ENCODE data around the gene KLF12. TPM values are rescaled to one million over a fixed set of nuclear protein-coding genes. Genes with fewer than 3 reads are reported as not detected.
A peak's percentile ranks its signal among the peaks of the same experiment; 100 is the strongest.

KLF12 gene
- total RNA-seq, 2 donors from 2014 or later, result 11.5 to 16.0 TPM

DNA sequence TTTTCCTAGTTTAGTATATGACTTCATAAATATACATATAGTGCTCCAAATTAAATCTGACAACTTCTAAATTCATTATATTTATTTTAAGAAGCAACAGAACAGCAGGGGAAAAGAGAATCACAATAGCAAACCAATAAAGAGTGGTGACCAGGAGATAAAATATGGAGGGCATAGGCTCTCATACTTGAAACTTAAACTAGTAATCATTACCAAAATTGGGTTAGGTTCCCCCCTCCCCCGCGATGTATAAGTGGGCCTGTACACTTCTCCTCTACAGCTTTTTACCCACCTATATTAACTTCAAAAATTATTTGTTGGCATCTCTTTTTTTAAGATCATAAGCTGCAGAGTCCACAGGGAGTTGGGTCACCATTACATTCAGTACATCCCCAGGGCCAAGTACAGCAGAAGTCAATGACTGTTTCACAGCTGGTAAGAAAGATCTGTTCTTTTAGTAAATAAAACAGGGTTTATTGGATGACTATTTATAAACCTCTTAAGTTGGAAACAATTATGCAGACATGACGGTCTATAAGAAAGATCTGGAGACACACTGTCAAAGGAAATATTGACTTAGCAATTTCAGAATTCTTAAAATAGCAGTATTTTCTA is 29.4 kb downstream of the KLF12 start:
- Mint-ChIP-seq H3K27ac (no peak overlapping the region), H3K4me3 (no peak overlapping the region), H3K27me3 (no peaks in the 10 kb centered on the region), H3K36me3 (peaks cover 4% of the 10 kb centered on the region), H3K9me3 (peaks cover 6% of the 10 kb centered on the region), H3K4me1 (ENCODE audit: low read depth in 2 of 2) (peaks cover 31% of the 10 kb centered on the region in 2 donors)
- DNase-seq (ENCODE audit: low spot score) (no peak), ATAC-seq (no peak)

- no peak overlapping the region for H3K27ac Mint-ChIP-seq
- H3K4me1 Mint-ChIP-seq (ENCODE audit: low read depth in 2 of 2), result peaks cover 32 to 35% of the 10 kb centered on the region in 2 donors
- no peak for ATAC-seq
- H3K36me3 Mint-ChIP-seq, result peaks cover 4% of the 10 kb centered on the region
- no peak for DNase-seq (ENCODE audit: low spot score)
- H3K4me3 Mint-ChIP-seq, result no peak overlapping the region
- H3K9me3 Mint-ChIP-seq, result peaks cover 6% of the 10 kb centered on the region
- no peaks in the 10 kb centered on the region for H3K27me3 Mint-ChIP-seq
Measured at GRCh38 chr13:74103970-74104555, 30.1 kb downstream of the KLF12 start.

DNA sequence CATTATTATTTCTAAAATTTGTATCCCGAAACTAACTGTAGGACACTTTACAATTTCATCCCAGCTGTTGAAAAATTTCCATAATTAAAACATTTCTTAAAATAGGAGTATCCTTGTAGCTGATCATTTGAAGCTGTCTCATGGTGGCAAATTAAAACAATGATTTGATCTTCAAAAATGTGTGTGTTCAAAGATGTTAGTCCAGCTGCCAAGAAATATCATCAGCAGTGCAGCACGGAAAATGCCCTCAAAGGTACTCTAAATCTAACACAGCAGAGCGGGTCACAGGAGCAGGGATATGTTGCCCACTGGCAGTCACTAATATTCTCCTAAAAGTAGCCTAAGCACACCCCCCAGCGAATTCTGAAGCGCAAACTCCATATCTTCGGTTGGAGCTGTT is 31.0 kb downstream of the KLF12 start:
- peaks cover 29 to 33% of the 10 kb centered on the region in 2 donors for H3K4me1 Mint-ChIP-seq (ENCODE audit: low read depth in 2 of 2)
- H3K27ac Mint-ChIP-seq, result no peak overlapping the region
- H3K4me3 Mint-ChIP-seq, result no peak overlapping the region
- ATAC-seq (no peak), DNase-seq (ENCODE audit: low spot score) (no peak)
- peaks cover 6% of the 10 kb centered on the region for H3K9me3 Mint-ChIP-seq
- peaks cover 4% of the 10 kb centered on the region for H3K36me3 Mint-ChIP-seq
- H3K27me3 Mint-ChIP-seq, result no peaks in the 10 kb centered on the region

DNA sequence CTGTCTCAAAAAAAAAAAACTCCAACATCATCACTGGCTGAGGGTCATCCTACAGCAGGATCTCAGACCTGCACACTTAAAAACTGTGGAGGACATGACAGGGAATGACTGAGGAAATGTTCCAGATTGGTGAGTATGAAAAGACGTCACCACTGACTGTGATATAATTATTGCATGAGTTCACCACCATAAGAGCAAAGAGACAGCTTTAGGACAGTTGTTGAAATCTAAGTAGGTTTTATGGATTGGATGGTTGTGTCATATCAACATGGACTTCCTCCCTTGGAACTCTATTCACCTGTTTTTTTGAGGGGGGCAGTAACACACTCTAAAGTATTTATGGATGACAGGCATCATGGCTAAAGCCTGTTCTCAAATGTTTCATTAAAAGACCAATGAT is 31.5 kb downstream of the KLF12 start:
- H3K4me1 Mint-ChIP-seq (ENCODE audit: low read depth in 2 of 2), result peaks cover 29 to 33% of the 10 kb centered on the region in 2 donors
- no peak overlapping the region for H3K4me3 Mint-ChIP-seq
- no peaks in the 10 kb centered on the region for H3K27me3 Mint-ChIP-seq
- H3K36me3 Mint-ChIP-seq, result peaks cover 4% of the 10 kb centered on the region
- H3K9me3 Mint-ChIP-seq, result peaks cover 6% of the 10 kb centered on the region
- ATAC-seq (no peak), DNase-seq (ENCODE audit: low spot score) (no peak)
- H3K27ac Mint-ChIP-seq, result no peak overlapping the region

GRCh38 chr13:74101436-74101835 is 32.8 kb downstream of the KLF12 start:
- Mint-ChIP-seq H3K27me3 (no peaks in the 10 kb centered on the region), H3K27ac (peak overlapping the region in 1 of 2 donors; percentile 17), H3K9me3 (peaks cover 6% of the 10 kb centered on the region), H3K4me3 (no peak overlapping the region), H3K36me3 (no peaks in the 10 kb centered on the region), H3K4me1 (ENCODE audit: low read depth in 2 of 2) (peaks cover 30 to 34% of the 10 kb centered on the region in 2 donors)
- no peak for DNase-seq (ENCODE audit: low spot score)
- no peak for ATAC-seq

GRCh38 chr13:74098077-74098476 is 36.1 kb downstream of the KLF12 start:
- H3K4me1 Mint-ChIP-seq (ENCODE audit: low read depth in 2 of 2), result peaks cover 35 to 46% of the 10 kb centered on the region in 2 donors
- DNase-seq (ENCODE audit: low spot score), result no peak
- no peak for ATAC-seq
- no peak overlapping the region for H3K4me3 Mint-ChIP-seq
- no peak overlapping the region for H3K27ac Mint-ChIP-seq
- H3K27me3 Mint-ChIP-seq, result no peaks in the 10 kb centered on the region
- peaks cover 6% of the 10 kb centered on the region for H3K9me3 Mint-ChIP-seq
- no peaks in the 10 kb centered on the region for H3K36me3 Mint-ChIP-seq

DNA sequence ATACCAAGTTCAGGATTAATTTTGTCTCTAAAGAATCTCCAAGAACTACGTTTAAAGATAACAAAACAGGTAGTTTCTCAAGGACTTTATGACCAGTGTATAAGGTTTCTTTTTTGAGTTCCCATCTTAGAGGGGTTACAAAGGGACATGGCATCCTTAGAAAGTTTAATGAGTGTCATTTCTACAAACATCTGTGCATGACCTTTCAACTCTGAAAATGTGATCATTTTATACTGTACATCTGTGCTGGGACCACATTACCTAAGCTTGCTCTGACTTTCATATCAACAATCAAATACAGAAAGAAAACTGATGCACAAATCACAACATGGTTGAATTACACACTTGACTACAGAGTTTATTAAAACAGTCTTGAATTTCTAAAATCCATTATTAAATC is 37.1 kb downstream of the KLF12 start:
- Mint-ChIP-seq H3K4me3 (no peak overlapping the region), H3K27ac (peak overlapping the region in 1 of 2 donors; percentile 32), H3K36me3 (no peaks in the 10 kb centered on the region), H3K4me1 (ENCODE audit: low read depth in 2 of 2) (peaks cover 38 to 55% of the 10 kb centered on the region in 2 donors), H3K27me3 (no peaks in the 10 kb centered on the region), H3K9me3 (peaks cover 6% of the 10 kb centered on the region)
- ATAC-seq, result no peak
- DNase-seq (ENCODE audit: low spot score), result no peak

DNA sequence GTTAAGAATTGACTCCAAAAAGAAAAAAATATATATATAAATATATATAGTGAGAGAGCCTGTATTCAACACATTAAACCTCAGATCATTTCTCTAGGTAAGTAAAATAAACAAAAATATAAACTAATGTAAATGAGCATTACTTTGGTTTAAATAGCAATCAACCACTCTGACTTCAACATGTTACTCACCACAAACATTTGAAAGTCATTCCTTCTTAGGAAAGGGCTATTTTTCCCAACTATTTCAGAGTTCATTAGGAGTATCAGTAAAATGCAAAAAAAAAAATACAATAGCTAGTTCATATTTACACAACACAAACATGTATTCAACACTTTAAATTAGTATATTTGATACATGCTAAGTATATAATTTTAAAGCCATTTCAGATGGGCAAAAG is 40.5 kb downstream of the KLF12 start:
- no peak overlapping the region for H3K27ac Mint-ChIP-seq
- H3K36me3 Mint-ChIP-seq, result no peaks in the 10 kb centered on the region
- DNase-seq (ENCODE audit: low spot score) (no peak), ATAC-seq (no peak)
- H3K27me3 Mint-ChIP-seq, result no peaks in the 10 kb centered on the region
- H3K4me1 Mint-ChIP-seq (ENCODE audit: low read depth in 2 of 2), result peaks cover 40 to 56% of the 10 kb centered on the region in 2 donors
- H3K9me3 Mint-ChIP-seq, result no peaks in the 10 kb centered on the region
- H3K4me3 Mint-ChIP-seq, result no peak overlapping the region

DNA sequence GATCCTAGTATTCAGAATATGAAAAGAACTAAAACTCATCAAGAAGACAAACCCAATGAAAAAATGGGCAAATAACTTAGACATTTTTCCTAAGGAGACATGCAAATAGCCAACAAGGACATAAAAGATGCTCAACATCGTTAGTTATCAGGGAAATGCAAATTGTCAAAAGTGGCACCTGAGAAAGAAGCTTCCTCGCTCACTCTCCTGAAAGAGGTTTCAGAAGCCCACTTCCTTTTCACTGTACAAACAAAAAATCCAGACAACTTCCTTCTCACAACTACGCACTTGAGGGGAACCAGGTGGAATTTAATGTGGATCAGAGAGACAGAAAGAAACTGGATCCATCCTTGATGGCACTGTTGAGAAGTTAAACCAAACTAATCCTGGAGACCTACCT is 41.5 kb downstream of the KLF12 start:
- no peak for ATAC-seq
- no peak for DNase-seq (ENCODE audit: low spot score)
- peaks cover 40 to 61% of the 10 kb centered on the region in 2 donors for H3K4me1 Mint-ChIP-seq (ENCODE audit: low read depth in 2 of 2)
- no peaks in the 10 kb centered on the region for H3K27me3 Mint-ChIP-seq
- H3K27ac Mint-ChIP-seq, result peak overlapping the region; percentile 84 to 89
- H3K4me3 Mint-ChIP-seq, result peak overlapping the region; percentile 81
- no peaks in the 10 kb centered on the region for H3K36me3 Mint-ChIP-seq
- H3K9me3 Mint-ChIP-seq, result no peaks in the 10 kb centered on the region

DNA sequence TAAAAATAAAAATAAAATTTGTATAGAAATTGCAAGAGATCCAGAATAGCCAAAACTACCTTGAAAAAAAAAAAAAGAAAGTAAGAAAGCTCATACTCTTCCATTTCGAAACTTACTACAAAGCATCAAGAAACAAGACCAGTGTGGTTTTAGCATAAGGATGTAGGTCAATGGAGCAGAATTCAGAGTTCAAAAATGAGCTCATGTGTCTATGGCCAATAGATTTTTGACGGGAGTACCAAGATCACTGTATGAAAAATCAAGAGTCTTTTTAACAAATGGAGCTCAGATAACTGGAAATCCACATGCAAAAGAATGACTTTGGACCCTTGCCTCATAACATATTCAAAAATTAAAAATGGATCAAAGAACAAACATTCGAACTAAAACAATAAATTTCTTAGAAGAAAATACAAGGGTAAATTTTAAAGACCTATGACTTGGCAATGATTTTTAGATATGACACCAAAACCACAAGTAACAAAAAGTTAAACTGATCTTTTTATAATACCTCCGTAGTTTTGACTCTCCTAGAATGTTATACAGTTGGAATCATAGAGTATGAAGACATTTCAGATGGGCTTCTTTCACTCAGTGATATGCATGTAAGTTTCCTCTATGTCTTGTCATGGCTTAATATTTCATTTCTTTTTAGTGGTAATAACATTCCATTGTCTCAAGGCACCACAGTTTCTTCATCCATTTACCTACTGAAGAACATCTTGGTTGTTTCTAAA is 43.2 kb downstream of the KLF12 start:
- Mint-ChIP-seq H3K36me3 (no peaks in the 10 kb centered on the region), H3K9me3 (no peaks in the 10 kb centered on the region), H3K27ac (peak overlapping the region; percentile 84 to 89), H3K4me1 (ENCODE audit: low read depth in 2 of 2) (peaks cover 40 to 61% of the 10 kb centered on the region in 2 donors), H3K27me3 (no peaks in the 10 kb centered on the region), H3K4me3 (peak overlapping the region; percentile 81)
- DNase-seq (ENCODE audit: low spot score), result no peak
- ATAC-seq, result peak; percentile 67 to 80

- DNase-seq (ENCODE audit: low spot score) (no peak), ATAC-seq (no peak)
- Mint-ChIP-seq H3K4me3 (peak overlapping the region; percentile 81), H3K36me3 (no peaks in the 10 kb centered on the region), H3K27me3 (no peaks in the 10 kb centered on the region), H3K27ac (peak overlapping the region; percentile 84 to 89), H3K9me3 (no peaks in the 10 kb centered on the region), H3K4me1 (ENCODE audit: low read depth in 2 of 2) (peaks cover 38 to 57% of the 10 kb centered on the region in 2 donors)
Measured at GRCh38 chr13:74090397-74090796, 43.8 kb downstream of the KLF12 start.

- ATAC-seq (no peak), DNase-seq (ENCODE audit: low spot score) (no peak)
- no peak overlapping the region for H3K4me3 Mint-ChIP-seq
- peak overlapping the region in 1 of 2 donors; percentile 71 for H3K27ac Mint-ChIP-seq
- H3K9me3 Mint-ChIP-seq, result no peaks in the 10 kb centered on the region
- no peaks in the 10 kb centered on the region for H3K36me3 Mint-ChIP-seq
- H3K27me3 Mint-ChIP-seq, result no peaks in the 10 kb centered on the region
- peaks cover 49 to 71% of the 10 kb centered on the region in 2 donors for H3K4me1 Mint-ChIP-seq (ENCODE audit: low read depth in 2 of 2)
Measured at GRCh38 chr13:74087357-74087756, 46.8 kb downstream of the KLF12 start.

Data from natural killer cell treated with Interleukin-12 subunit alpha and Interleukin-12 subunit beta and Interleukin-15 and Interleukin-18, amount 100 ng/mL, for 72 hours (primary cell).